Heart left ventricle (tissue), 16 donors: ENCODE data around the gene C16orf86. TPM values are rescaled to one million over a fixed set of nuclear protein-coding genes. Genes with fewer than 3 reads are reported as not detected.

Experiments used
- ATAC-seq, 4 donors: fragments of 200-7000 bp; cut with Tn5 transposase; one replicate each; pipeline ENCODE4 v1.9.1; 2020 to 2022; ENCODE audit warnings: moderate library complexity in 4 of 4, mild to moderate bottlenecking in 3 of 4, moderate number of reproducible peaks in 1 of 4
- DNase-seq, 5 donors: peaks; one replicate each; pipeline ENCODE4 v3.0.0-alpha.2; 2020
- H3K27ac ChIP-seq, 12 donors: fragments of 200-600 bp; sonication (generic) in 4 of 12; one replicate each; pipeline versions ENCODE4 v1.5.0 to v1.8.0; 2016 to 2022; ENCODE audit warnings: mild to moderate bottlenecking in 2 of 12
- H3K27me3 ChIP-seq, 9 donors: fragments of 200-600 bp; sonication (generic) in 2 of 9; one replicate each; pipeline versions ENCODE4 v1.5.1 to v1.8.0; 2016 to 2022; ENCODE audit warnings: mild to moderate bottlenecking in 3 of 9
- H3K36me3 ChIP-seq, 9 donors: fragments of 200-600 bp; sonication (generic) in 2 of 9; one replicate each; pipeline versions ENCODE4 v1.5.0 to v1.8.0; 2018 to 2022; ENCODE audit warnings: mild to moderate bottlenecking in 2 of 9
- H3K4me1 ChIP-seq, 12 donors: fragments of 200-600 bp; sonication (generic) in 4 of 12; one replicate each; pipeline versions ENCODE4 v1.5.0 to v1.8.0; 2016 to 2022; ENCODE audit warnings: mild to moderate bottlenecking in 3 of 12
- H3K4me3 ChIP-seq, 12 donors: fragments of 200-600 bp; sonication (generic) in 4 of 12; one replicate each; pipeline versions ENCODE4 v1.5.0 to v1.8.0; 2017 to 2022; ENCODE audit warnings: mild to moderate bottlenecking in 9 of 12, moderate library complexity in 4 of 12
- H3K9me3 ChIP-seq, 12 donors: fragments of 200-600 bp; sonication (generic) in 4 of 12; one replicate each; pipeline versions ENCODE4 v1.5.0 to v1.8.0; 2016 to 2022; ENCODE audit warnings: mild to moderate bottlenecking in 1 of 12
- POLR2A ChIP-seq, 2 donors: fragments of 450-650 bp; IDR thresholded peaks; one replicate each; pipeline ENCODE4 v1.6.1; 2017; ENCODE audit warnings: antibody characterized with exemption in 2 of 2, mild to moderate bottlenecking in 2 of 2, moderate library complexity in 2 of 2
- WGBS, 4 donors: extraction: QIAGEN DNeasy Blood & Tissue Kit in 2 of 4; methylation state at CpG; one replicate each; pipeline versions ENCODE4 v1.1.5 to v1.1.7; 2013 to 2018; 5-methylcytosine and 5-hydroxymethylcytosine counted together
- intact Hi-C, 10 donors: fragments of 100-400 bp; cut with DNase I; formaldehyde crosslinking; loops; one replicate each; pipeline versions ENCODE4 v1.11.1 to v1.14.2; 2022
- polyA plus RNA-seq, 2 donors: library from polyadenylated mRNA; stranded (reverse); fragments of 200-250 nt; gene quantifications; one replicate each; pipeline ENCODE4 v1.2.3, GENCODE V29; 2013
- total RNA-seq, 9 donors: library from RNA; depleted of rRNA in 2 of 9; stranded (reverse); fragments of >200 nt in 2 of 9; fragmentation: NEBNext Ultra II Directional in 3 of 9; extraction: Animal tissue kit (Norgen Biotek cat#: 25700) in 3 of 9; gene quantifications; one replicate each; pipeline versions ENCODE4 v1.1.0 to v1.2.4, GENCODE V29; 2016 to 2023
- TF ChIP-seq, protein P1 (sequence below), 12 donors: fragments of 200-600 bp; sonication (generic) in 4 of 12; IDR thresholded peaks; one replicate each; pipeline versions ENCODE4 v1.5.0 to v1.8.0; 2018 to 2022; ENCODE audit warnings: antibody characterized with exemption in 12 of 12, mild to moderate bottlenecking in 5 of 12
- donor health status: ischemic (EF 13 %, LVEDD 7.1; RV severe dilation, severe dysfunction).
- donor health status: healthy with polysubstance abuse.
- donor health status: DM: no; HTN: yes; CAD: no.
- donor health status: DM: no; HTN: no; CAD: no.
- donor health status: ischemic (EF 25% LVEDD 6.9; RV normal size, moderate dysfunction).
- donor health status: ischemic (EF 25% LVEDD 5.7; RV mildly dilated, moderate dysfunction).
- donor health status: healthy.
- donor health status: DM: yes; HTN: yes; CAD: no.
- donor health status: ischemic (EF 35%, LVEDD 5.7; RV mildly dilated, moderate dysfunction).
- donor health status: nonischemic (EF 11% LVEDD 7.7; RV severe dilation, severe dysfunction).
- donor health status: DM: yes; HTN: yes; CAD: no.
- donor health status: PGD.
- donor health status: ischemic (EF 29% LVEDD 5.4; RV normal size, mild dysfunction).
- donor health status: nonischemic (EF 23%, LVEDD 6.1; RV moderate dilation, normal function).

C16orf86 gene
- total and polyA plus RNA-seq, 11 donors, result 2.1 to 11.6 (median 4.3) TPM

DNA sequence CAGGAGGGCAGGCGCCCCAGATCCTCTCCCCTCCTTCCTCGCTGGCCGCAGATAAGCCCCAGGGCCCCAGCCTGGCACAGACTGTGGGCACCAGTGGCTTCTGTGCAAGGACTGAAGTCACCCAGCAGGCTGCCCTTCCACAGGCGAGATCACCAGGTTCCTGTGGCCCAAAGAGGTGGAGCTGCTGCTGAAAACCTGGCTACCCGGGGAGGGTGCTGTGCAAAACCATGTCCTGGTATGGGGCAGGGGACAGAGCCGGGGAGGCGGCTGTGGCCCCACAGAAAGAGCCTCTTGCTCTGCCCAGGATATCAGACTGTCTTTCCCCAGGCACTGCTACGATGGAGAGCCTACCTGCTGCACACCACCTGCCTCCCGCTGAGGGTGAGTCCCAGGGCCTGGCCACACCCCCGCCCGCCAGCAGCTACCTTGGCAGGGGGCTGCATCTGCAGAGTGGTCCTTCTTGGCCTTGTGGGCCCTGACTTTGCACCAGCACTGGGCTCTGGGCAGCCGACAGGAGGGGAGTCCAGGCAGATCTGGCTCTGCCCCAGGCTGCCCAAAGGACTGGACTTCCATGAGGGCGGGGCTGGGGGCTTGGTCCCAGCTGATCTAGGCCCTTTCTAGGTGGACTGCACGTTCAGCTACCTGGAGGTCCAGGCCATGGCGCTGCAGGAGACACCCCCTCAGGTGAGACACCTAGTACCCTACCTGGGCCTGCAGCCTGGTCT lies 21.1 kb upstream of the C16orf86 start:
- H3K4me3 ChIP-seq, result peak overlapping the region in 9 of 12 donors; percentile 7 to 57 (median 42)
- peaks cover 15 to 59% (median 43%) of the 10 kb centered on the region in 9 donors for H3K27me3 ChIP-seq
- H3K36me3 ChIP-seq, result no peaks in the 10 kb centered on the region
- intact Hi-C loops, result loop anchor here in 4 of 10 donors (2.0 to 10.0 kb wide), 3 partner anchors 83 to 123 kb away; partner anchors contain the start of gene CTCF (in 1 of the 4)
- peaks cover 0 to 37% (median 13%) of the 10 kb centered on the region in 12 donors for H3K4me1 ChIP-seq
- no peak for DNase-seq
- no peak for TF ChIP-seq POLR2A (IDR thresholded peaks at IDR 0.05)
- TF ChIP-seq, protein P1, sequence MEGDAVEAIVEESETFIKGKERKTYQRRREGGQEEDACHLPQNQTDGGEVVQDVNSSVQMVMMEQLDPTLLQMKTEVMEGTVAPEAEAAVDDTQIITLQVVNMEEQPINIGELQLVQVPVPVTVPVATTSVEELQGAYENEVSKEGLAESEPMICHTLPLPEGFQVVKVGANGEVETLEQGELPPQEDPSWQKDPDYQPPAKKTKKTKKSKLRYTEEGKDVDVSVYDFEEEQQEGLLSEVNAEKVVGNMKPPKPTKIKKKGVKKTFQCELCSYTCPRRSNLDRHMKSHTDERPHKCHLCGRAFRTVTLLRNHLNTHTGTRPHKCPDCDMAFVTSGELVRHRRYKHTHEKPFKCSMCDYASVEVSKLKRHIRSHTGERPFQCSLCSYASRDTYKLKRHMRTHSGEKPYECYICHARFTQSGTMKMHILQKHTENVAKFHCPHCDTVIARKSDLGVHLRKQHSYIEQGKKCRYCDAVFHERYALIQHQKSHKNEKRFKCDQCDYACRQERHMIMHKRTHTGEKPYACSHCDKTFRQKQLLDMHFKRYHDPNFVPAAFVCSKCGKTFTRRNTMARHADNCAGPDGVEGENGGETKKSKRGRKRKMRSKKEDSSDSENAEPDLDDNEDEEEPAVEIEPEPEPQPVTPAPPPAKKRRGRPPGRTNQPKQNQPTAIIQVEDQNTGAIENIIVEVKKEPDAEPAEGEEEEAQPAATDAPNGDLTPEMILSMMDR (IDR thresholded peaks at IDR 0.05), result no peak
- no peak for ATAC-seq
- no peaks in the 10 kb centered on the region for H3K9me3 ChIP-seq
- H3K27ac ChIP-seq, result peak overlapping the region in 1 of 12 donors; percentile 59
- 86 to 97% (median 88%) methylated on average over 4 to 15 of the region's 15 CpGs for WGBS, 4 donors

DNA sequence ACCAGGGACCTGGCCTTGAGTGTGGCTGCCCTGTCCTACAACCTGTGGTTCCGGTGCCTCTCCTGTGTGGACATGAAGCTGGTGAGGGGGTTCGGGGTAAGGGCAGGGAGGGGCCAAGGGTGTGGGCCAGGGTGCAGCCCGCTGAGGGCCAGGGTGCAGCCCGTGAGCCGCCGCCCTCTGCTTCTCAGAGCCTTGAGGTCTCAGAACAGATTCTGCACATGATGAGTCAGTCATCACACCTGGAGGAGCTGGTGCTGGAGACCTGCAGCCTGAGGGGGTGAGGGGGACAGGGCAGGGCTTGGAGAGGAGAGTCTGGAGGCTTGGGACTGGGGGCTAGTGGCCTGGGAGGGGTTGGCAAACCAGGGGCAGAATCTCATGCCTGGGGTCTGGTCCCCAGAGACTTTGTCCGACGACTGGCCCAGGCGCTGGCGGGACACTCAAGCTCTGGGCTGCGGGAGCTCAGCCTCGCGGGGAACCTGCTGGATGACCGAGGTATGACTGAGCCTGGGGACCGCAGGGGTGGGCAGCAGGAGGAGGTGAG lies 19.4 kb upstream of the C16orf86 start:
- WGBS, 4 donors, result 71 to 85% (median 73%) methylated on average over 13 to 15 of the region's 15 CpGs
- Histone ChIP-seq H3K4me3 (no peak overlapping the region), H3K36me3 (no peaks in the 10 kb centered on the region), H3K4me1 (peaks cover 0 to 29% (median 9%) of the 10 kb centered on the region in 12 donors), H3K27ac (no peak overlapping the region), H3K27me3 (peaks cover 15 to 72% (median 54%) of the 10 kb centered on the region in 9 donors), H3K9me3 (no peaks in the 10 kb centered on the region)
- no peak for DNase-seq
- ATAC-seq, result no peak
- TF ChIP-seq POLR2A (IDR thresholded peaks at IDR 0.05), result no peak
- TF ChIP-seq, protein P1 (IDR thresholded peaks at IDR 0.05), result no peak
- intact Hi-C loops, result loop anchor here in 3 of 10 donors (5.0 to 10.0 kb wide), 2 partner anchors 102 to 125 kb away; no protein-coding TSS in a partner anchor

DNA sequence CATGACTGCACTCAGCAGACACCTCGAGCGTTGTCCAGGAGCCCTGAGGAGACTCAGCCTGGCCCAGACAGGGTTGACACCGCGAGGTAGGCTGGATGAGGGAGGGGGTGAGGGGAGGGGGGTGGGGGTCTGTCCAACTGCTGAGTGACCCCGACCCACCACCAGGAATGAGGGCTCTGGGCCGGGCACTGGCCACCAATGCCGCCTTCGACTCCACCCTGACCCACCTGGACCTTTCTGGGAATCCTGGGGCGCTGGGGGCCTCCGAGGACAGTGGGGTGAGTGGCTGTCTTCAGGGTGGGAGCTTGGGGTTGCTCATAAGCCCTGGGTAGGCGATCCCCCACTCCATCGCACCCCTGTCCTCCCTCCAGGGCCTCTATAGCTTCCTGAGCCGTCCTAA lies 18.9 kb upstream of the C16orf86 start:
- no peaks in the 10 kb centered on the region for H3K36me3 ChIP-seq
- TF ChIP-seq, protein P1 (IDR thresholded peaks at IDR 0.05), result no peak
- no peak for TF ChIP-seq POLR2A (IDR thresholded peaks at IDR 0.05)
- DNase-seq (no peak), ATAC-seq (no peak)
- no peak overlapping the region for H3K27ac ChIP-seq
- intact Hi-C loops, result loop anchor here in 3 of 10 donors (5.0 to 10.0 kb wide), 2 partner anchors 103 to 125 kb away; no protein-coding TSS in a partner anchor
- H3K9me3 ChIP-seq, result no peaks in the 10 kb centered on the region
- 72 to 83% (median 75%) methylated on average over 9 to 13 of the region's 13 CpGs for WGBS, 4 donors
- H3K4me1 ChIP-seq, result peaks cover 0 to 32% (median 7%) of the 10 kb centered on the region in 12 donors
- H3K4me3 ChIP-seq, result no peak overlapping the region
- H3K27me3 ChIP-seq, result peaks cover 15 to 77% (median 58%) of the 10 kb centered on the region in 9 donors
